ENCODE results near the gene SPPL3.

GRCh38 chr12:120925740-120926563 lies 21.8 kb upstream of the SPPL3 start:
- TF ChIP-seq CTCF (IDR thresholded peaks at IDR 0.05) (no peak), POLR2A (IDR thresholded peaks at IDR 0.05) (no peak)

All from stomach (tissue), 4 donors.